CD4-positive, alpha-beta T cell treated with Interleukin-17A for 1 hour (primary cell): ENCODE data around the gene SGCE.

Experiments
- DNase-seq: peaks from one replicate; pipeline ENCODE4 v3.0.0-alpha.2; 2020

SGCE gene

DNA sequence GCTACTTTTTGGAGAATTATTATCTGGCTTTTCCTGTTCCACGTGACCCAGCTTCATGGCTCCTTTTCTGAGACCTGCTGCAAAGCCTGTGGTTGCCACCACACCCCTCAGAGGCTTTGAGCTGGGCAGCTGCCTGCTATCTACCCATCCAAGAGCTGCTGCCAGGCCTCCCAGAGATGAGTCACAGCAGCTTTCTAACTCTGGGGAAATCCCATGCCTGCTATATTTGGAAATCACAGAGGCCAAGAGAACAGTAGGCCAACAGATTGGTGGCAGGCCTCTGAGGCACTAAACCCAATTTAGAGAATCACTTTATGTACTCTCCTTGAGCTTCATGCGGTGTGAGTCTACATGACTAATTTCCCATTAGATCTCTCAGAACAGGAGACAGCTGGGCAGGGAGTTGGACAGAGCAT lies 35.2 kb downstream of the SGCE start:
- DNase-seq = peak; percentile 19

DNA sequence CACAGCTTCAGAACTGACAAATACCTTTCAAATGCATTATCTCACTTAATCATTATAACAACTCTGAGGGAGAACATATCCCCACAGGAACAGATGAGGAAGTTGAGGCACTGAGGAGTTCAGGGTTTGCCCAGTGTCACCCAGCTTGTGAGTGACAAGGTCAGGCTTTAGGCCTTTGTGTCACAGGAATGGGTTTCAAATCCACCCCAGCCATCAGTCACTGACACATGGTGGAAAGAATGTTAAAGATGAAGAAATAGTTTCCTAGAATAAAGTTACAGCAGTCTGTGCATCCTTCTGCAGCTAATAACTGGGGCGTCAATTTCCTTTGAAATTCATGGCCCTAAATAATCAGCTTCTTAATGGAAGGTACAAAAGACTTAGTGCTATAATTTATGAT lies 37.8 kb downstream of the SGCE start:
- DNase-seq = no peak

DNA sequence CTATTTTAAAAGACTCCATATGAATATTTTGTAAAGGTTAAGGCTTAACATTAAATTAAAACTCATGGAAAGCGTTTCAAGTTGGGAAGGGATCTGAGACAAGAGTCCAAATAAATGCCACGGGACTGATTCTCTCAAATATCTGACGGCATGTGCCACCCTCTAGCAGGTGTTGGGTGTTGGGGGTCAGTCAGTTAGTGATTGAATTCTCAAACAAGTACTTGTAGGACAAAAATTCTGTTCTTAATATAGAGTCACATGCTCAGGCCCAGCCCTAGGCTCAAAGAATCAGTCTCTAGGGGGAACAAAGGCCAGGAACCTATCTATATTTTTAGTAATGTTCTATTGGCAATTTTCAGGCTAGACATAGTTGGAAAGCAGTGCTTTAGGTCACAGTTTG lies 39.1 kb downstream of the SGCE start:
- DNase-seq = no peak

DNA sequence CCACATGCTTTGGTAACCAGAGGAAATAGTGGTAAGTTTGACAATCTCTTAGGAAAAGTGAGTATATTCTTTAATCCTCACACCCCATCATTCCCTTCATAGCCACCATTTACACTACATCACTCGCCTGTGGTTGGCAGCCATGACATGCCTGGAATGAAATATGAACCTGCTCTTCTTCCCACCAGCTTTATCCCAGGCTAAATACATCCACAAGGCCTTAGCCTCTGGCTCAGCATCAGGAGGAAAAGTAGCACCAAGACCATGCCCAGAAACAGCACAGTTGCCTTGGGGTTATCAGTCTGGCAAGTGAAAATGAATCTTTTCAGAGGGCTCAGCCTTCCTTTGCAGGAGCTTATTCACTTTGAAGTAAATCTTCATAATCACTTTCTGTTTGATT lies 40.3 kb downstream of the SGCE start:
- DNase-seq = no peak

DNA sequence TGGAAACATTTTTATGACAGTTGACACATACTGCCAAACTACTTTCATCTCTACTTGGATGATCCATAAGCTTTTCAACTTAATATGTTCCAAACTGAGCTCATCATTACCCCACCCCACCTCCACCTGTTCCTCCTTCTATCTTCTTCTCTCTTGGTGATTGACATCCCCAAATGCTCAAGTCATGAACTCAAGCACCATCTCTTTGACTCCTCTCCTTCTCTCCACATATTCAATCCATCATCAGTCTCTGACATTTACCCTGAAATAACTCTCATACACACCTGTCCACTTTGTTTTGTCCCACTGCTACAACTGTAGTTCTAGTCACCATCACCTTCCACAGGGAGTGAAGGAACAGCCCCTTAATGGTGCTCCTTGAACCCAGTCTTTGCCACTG lies 43.3 kb downstream of the SGCE start:
- DNase-seq = no peak

DNA sequence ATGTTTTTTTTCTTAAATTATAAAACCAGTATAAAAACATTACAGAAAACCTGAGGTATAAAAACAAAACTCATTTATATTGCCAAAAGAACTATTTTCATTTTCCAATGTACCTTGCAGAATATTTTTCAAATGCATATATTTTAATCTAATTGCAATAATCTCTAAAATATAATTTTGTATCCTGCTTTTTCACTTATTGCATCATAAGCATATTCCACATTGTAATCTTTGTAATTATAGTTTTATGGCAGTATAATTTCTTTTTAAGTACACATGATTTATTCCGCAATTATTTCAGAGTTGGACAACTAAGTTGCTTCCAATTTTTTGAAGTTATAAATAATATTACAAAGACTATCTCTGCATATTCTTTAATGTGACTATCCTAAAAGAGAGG lies 43.7 kb downstream of the SGCE start:
- DNase-seq = no peak

DNA sequence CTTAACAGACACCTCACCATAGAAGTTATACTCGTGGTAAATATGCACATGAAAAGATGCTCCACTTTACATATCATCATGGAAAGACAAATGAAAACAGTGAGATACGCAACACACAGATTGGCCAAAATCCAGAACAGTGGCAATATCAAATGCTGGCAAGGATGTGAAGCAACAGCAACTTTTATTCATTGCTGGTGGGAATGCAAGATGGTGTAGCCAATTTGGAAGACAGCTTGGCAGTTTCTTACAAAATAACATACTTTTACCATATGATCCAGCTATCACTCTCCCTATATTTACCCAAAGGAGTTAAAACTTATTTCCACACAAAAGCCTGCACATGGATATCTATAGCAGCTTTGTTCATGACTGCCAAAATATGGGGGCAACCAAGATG lies 46.4 kb downstream of the SGCE start:
- no peak for DNase-seq

DNA sequence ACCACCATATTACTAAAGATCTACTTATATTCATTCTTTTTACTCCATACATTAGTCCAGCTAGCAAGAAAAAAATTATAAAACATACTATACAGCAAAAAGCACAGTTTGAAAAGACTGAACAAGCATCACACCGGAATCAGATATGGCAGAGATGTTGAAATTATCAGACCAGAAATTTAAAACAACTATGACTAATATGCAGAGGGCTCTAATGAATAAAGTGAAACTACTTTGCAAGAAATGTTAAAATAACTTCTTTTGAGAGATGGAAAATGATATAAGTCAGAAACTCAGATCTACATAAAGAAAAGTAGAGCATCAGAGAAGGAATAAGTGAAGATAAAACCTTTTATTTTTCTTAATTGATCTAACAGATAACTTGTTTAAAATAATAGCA lies 50.9 kb downstream of the SGCE start:
- DNase-seq = no peak

DNA sequence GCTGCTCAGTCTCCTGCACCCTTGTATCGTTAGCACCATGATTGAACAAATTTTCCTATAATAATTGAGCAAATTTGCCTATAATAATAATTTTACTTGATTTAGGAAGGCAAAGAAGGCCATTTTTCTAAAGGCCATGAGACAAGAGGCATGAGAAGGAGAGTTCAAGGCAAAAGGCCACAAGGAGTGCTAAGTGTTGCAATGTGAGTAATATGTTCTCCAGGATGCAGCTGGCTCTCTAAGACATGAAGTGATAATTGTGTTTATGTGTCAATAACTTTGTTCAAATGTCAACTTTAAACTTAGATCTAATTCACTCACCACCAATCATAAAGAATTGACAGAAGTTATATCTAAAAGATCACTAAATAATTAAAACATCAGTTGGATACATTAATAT lies 53.8 kb downstream of the SGCE start:
- no peak for DNase-seq

DNA sequence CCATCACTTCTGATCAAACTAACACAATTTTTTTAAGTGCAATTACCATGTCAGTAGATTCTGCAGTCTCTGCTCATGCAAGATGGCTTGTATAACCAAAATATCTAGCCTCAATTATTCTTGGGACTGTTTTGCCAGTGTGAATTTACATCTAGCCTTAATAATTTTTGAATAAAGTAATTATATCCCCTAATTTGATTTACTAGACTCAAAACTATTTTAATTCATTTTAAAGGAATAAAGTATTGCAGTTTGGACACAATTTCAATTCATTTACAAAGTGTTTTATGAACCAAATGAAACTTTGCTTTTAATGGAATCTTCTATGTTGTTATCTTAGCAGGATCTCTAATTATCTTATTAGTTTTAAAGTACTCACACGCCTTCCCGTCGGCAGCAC lies 55.7 kb downstream of the SGCE start:
- no peak for DNase-seq

DNA sequence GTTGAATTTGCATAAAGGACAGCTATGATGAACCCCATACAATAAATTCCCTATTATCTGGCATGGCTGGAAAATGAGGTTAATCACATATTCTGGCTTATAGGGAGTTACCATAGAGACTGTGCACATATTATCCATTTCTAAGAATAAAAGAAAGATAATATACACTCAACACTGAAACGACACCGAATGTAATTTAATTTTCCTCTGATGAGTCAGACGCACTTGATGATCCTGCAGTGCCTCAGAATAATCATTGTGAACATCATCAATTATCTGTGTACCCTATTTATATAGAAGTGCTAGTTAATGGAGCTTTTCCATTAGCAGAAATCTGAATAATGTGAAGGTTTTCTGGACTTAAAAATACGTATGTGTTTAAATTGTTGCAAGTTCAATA lies 60.2 kb downstream of the SGCE start:
- DNase-seq = no peak

DNA sequence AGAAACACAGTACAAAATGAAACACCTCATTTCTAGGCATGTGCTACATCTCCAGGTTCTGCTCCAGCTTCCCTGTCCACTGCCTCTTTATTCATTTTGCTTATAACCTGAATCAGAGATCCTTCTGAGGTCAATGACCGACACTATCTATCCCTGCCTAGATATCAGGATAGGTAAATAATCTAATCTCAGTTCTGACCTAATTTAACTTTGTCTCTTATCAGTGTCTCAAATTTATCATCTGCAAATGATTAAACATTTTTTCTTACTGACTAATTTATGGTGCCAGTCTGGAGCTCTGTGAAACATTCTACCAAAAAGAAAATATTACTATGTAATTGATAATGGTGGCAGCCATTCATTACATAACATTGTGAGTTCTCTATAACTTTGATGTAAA lies 61.1 kb downstream of the SGCE start:
- DNase-seq = no peak

DNA sequence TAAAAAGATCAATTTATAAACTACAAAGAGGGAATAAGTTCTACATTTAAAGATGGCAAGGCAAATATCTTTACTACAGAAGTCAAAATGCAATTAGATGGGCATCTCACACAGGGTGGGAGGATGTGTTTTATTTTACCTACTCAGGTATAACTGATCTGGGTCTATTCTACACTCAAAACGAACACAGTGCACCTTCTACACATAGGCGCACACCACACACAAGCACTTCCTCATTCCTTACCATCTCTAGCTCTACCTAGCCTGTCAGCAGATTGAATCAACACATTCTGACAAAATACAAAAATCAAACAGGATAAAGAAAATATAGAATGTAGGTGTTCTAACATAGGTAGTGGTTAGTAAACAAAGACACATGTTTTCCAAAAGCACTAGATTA lies 64.8 kb downstream of the SGCE start:
- no peak for DNase-seq

DNA sequence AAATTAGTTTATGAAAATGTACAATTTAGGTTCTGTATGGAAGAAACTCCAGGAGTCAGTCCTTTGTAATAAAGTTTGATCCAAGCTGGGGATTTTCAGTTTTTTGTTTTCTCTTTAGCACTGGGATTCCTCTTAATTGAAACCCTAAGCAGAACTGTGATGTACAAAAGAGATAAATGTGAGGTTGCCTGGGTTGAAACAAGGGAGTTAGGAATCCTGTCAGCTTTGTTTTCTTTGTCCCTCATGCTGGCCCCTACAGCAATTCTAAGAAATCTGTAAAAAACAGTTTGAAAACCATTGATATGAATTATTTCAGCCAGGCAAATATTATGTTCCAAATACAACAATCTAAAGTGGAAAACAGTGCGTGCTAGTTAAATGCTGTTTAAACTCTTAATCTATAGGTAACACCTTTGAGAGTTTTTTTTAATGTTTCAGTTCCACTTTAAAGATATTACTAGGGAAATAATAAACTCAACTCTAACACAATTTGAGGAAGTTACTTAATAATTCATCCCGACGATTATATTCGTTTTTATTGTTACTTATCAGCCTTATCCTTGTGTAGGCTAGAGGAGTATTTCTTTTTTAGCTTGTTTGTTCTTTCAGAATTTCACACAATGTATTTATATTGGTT lies 65.3 kb downstream of the SGCE start:
- no peak for DNase-seq

DNA sequence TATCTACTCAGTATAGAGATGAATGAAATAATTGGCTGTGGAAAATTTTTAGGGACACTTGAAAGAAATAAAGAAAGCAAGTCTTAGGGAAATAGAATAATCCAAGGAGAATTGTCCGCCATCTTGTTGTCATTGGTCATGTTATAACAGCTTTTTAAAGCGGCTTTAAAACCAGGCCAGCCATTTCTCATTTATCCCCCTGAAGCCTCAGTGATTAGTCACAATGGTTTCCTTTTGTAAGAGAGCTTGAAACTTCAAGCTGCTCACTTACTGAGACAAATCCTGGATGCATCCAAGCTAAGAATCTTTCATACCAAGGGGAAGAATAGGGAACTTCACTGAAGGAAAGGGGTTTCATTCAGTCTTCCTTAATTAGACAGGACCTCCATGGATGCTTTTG lies 67.9 kb downstream of the SGCE start:
- no peak for DNase-seq

DNA sequence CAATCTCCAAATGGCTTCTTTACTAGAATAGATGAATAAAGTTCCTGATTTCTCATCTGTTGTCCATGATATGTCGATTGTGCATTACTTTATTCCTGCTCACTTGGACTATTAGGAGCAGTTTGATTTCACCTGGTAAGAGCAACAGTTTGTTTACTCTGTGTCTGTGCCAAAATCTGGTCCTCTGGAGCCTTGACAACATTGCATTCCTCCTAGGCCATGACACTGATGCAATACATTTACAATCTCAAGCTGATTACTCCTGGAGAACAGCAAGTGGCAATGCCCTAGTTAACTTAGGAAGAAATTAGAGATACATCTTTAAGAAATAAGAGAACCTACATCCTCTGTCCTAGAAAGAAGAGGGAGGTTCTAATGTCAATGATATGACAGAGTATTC lies 71.8 kb downstream of the SGCE start:
- no peak for DNase-seq

DNA sequence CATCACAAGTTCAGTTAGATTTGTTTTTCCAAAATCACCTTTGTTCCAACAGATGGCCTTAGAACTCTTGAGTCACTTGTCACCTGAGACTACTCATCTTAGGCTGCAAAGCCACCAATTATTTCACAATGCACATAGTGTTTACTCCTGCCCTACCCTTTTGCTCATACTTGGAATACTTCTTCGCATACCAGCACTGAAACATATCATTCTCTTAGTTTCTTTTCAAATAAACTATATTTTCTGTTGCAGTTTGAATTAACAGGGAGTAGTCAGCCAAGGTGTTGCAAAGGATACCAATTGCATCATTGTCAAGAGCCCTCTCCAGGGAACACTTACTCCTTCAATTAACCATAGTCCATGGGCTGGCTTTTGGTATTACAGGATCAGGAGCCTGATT lies 75.3 kb downstream of the SGCE start:
- no peak for DNase-seq

DNA sequence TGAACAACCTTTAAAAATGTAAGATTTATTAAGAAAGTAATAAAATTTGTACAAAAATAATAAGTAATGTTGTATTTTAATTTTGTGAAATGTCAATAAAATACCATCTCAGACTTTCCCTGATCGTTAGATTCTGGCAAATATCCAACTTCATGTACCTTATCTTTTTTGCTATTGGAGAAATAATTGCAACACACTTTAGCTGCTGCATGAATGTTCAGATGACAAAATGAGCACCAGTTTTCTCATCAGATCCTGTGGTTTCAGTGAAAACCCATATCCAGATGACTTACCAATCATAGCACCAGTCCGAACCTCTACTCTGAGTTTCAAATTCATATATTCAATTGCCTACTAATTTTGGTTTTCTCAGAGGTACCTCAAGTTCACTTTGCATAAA lies 76.5 kb downstream of the SGCE start:
- DNase-seq = no peak

DNA sequence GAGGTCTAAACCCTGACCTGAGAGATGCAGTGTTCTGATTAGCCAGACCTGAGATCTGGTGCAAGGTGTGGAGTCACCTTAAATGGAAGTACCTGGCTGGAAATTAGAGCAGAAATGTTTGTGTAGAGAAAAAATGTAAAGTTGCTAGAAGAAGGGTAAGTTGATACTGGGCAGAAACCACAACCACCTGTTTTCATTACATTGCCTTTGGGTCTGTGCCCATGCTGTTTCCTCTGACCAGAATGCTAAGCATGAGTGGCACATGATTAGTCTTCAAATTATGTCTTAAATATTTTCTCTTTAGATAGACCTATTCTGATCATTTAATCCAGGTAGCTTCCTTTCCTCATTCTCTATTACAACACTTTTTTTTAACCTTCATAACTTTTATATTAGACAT lies 77.3 kb downstream of the SGCE start:
- DNase-seq = no peak

DNA sequence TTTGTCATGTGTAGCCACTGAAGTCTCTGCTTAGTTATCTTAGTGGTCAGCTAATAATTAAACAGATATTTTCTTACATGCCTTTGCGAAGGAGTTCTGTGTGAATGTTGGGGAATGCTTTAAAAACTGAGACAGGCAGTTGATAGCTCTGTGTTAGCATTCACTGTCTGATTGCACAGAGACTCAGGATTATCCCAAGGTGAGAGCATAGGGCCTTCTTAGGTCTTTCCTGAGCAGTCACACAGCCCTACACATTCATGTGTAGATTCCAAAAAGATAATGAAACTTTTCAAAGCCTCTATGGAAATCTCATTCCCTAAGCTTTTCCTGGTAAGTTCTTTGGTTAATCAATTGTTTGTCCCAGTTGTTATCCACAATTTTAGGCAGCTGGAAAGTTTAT lies 78.6 kb downstream of the SGCE start:
- DNase-seq = no peak

DNA sequence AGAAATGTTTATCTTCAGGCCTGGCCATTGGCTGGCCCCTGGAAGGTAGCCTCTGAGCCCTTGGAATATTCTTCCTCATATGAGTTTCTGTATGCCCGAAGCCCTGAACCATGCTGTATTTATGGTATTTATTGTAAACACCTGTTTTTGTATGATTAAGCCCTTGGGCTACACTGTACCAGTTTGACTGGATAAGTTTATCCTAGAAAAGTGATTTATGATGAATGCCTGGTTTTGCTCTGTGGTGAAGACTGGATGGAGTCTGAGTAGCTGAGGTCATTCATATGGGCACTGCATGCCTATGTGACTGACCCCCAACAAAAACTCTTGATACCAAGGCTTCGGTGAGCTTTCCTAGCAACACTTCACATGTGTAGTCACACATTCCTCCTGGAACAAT lies 79.6 kb downstream of the SGCE start:
- DNase-seq = no peak

DNA sequence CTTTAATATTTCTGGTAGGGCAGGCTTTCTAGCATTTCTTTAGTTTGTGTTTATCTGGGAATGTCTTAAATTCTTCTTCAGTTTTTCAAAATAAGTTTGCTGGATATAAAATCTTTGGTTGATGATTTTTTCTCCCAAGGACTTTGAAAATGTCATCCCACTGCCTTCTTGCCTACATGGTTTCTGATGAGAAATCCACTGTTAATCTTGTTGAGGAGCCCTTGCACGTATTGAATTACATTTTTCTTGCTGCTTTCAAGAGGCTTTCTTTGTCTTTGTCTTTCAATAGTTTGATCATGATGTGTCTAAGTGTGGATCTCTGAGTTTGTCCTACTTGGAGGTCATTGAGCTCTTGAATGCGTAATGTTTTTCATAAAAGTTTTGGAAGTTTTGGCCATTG lies 80.3 kb downstream of the SGCE start:
- no peak for DNase-seq

DNA sequence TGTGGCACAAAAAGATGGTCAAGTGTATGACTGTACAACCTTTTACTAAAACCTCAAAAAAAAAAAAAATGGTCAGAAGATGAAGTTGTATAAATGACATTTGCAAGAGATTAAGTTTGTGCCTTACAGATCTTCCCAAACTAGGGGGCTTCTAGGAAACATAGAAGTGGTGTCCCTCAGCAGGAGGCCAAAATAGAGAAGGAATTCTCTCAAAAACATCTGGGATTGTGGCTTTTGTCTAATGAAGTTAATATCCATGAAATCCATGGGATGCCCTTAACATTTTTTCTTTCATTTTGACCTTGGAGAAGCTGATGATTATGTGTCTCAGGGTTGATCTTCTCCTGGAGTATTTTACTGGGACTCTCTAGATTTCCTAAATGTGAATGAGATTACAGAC lies 84.1 kb downstream of the SGCE start:
- DNase-seq = no peak

DNA sequence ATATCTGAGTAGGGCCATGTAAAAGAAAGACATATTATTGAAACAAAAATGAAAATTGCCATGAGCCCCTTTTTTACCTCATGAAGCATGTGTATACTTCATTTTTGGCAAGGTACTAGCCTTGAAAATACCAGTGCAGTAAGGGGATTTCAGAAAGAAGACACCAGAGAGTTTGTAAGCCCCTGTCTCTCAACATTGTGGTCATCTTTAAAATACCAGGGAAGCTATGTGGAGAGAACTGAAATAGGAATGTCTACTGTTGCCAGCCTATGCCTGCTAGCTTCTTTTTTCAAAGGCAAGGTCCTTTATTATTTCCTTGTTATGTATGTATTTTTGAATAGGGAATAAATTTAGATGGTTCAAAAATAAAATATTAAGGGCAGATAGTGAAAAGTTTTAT lies 88.5 kb downstream of the SGCE start:
- no peak for DNase-seq

DNA sequence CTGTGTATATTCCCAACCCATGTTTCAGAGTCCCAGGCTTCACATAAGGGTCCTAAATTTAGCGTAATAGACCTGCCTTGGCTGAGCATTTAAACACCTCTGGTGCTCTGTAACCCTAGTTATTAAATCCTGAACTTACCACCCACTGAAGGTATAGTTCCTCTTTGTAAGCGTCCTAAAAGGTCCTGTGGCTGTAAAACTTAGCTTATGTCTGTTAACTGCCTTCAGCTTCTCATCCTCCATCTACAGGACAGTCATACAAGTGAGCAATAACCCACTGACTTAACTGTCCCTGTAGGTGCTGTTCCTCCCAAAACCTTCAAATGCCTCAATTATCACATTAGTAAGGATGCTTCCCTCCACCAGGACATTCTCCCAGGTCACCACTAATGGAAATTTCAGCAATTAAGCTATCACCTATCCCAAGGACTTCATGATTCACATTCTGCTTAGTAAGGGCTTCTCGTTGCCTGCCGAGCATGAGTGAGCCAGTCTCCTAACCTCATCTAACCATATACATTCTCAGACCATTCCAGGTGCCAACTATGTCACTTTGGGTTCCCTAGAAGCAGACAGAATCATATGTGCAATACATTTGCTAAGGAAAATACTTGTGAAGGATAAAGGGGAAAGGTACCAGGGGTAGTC lies 90.6 kb downstream of the SGCE start:
- DNase-seq = no peak
